Breast epithelium (tissue), 4 donors: ENCODE results near the gene SPHK2. TPM values are rescaled to one million over a fixed set of nuclear protein-coding genes. Genes with fewer than 3 reads are reported as not detected.

Source experiments
- DNase-seq, 2 donors: peaks; one replicate each; pipeline ENCODE4 v3.0.0-alpha.2; 2019; ENCODE audit warnings: low spot score in 2 of 2
- H3K27ac ChIP-seq, 2 donors: fragments of 200-600 bp; sonication (generic) in 1 of 2; one replicate each; pipeline ENCODE4 v1.5.1; 2016 to 2019; ENCODE audit warnings: mild to moderate bottlenecking in 1 of 2
- H3K27me3 ChIP-seq, 2 donors: fragments of 200-600 bp; sonication (generic) in 1 of 2; one replicate each; pipeline versions ENCODE4 v1.5.1 to v1.6.0; 2017 to 2019; ENCODE audit warnings: control low read depth in 1 of 2, mild to moderate bottlenecking in 1 of 2
- H3K36me3 ChIP-seq: fragments of 200-600 bp; one replicate; pipeline ENCODE4 v1.5.1; 2019
- H3K4me1 ChIP-seq, 2 donors: fragments of 200-600 bp; sonication (generic); one replicate each; pipeline ENCODE4 v1.5.1; 2016 to 2019; ENCODE audit warnings: control low read depth in 1 of 2
- H3K4me3 ChIP-seq, 3 donors: fragments of 200-600 bp; sonication (generic); 1 replicate in 2 of 3; 2 replicates in 1 of 3; pipeline ENCODE4 v1.5.1; 2016 to 2019; ENCODE audit warnings: mild to moderate bottlenecking in 3 of 3, moderate library complexity in 2 of 3
- H3K9me3 ChIP-seq, 2 donors: fragments of 200-600 bp; sonication (generic) in 1 of 2; one replicate each; pipeline ENCODE4 v1.5.1; 2016 to 2019; ENCODE audit warnings: control low read depth in 1 of 2
- CTCF ChIP-seq, 3 donors: fragments of 450-650 bp; IDR thresholded peaks; one replicate each; pipeline ENCODE4 v1.5.1; 2016 to 2017; ENCODE audit warnings: antibody characterized with exemption in 3 of 3, mild to moderate bottlenecking in 3 of 3, moderate library complexity in 3 of 3
- POLR2A ChIP-seq: fragments of 450-650 bp; IDR thresholded peaks from one replicate; pipeline ENCODE4 v1.6.1; 2016; ENCODE audit warnings: antibody characterized with exemption, mild to moderate bottlenecking, moderate library complexity
- POLR2AphosphoS5 ChIP-seq, 3 donors: sonication (generic); formaldehyde crosslinking; IDR thresholded peaks; one replicate each; pipeline ENCODE4 v1.6.1; 2017; ENCODE audit warnings: antibody characterized with exemption in 3 of 3
- intact Hi-C: fragments of 100-400 bp; cut with DNase I; formaldehyde crosslinking; loops from one replicate; pipeline ENCODE4 v1.15.1; 2023; ENCODE audit warnings: low total_unique reads
- total RNA-seq, 3 donors: library from RNA; depleted of rRNA; stranded (reverse); fragments of >200 nt; gene quantifications; one replicate each; pipeline ENCODE4 v1.1.0, GENCODE V29; 2016

Gene SPHK2
- total RNA-seq, 3 donors from 2014 or later: 7.4 to 10.8 (median 10.5) TPM

DNA sequence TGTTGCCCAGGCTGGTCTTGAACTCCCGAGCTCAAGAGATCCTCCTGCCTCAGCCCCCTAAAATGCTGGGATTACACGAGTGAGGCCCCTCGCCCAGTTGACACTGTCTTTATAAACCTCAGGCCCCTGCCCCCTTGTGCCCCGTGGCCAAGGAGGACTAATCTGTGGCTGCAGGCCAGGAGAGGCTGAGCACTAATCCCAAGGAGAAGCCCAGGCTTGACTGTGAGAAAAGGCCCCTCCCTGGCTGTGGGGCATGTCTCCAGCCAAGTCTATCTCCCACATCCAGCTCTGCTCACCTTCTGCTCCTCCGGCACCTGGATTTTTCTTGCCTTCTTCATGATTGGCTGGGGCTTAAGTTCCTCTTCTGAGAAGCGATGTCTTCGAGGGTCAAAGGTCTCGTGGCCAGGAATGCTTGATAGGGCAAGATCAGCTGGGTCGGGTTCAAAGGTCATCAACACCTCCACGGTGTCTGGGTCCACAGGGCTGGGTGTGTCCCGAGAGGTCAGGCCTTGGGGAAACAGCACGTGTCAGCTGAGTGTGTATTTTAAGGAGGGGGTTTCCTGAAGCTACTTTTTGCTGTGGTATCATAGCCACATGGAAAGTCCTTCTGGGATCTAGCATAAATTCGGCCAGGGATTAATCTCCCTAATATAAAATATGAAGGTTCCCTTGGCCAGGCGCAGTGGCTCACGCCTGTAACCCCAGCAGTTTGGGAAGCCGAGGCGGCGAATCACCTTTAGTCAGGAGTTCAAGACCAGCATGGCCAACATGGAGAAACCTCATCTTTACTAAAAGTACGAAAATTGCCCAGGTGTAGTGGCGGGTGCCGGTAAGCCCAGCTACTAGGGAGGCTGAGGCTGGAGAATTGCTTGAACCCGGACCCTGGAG lies 14.1 kb downstream of the SPHK2 start:
- no peak for DNase-seq
- peak overlapping the region in 2 of 3 donors; percentile 77 to 88 for H3K4me3 ChIP-seq

GRCh38 chr19:48634036-48634342 lies 14.7 kb downstream of the SPHK2 start:
- peak overlapping the region; percentile 63 to 88 (median 77) for H3K4me3 ChIP-seq
- H3K9me3 ChIP-seq: no peaks in the 10 kb centered on the region
- intact Hi-C loops: no loop called here
- H3K4me1 ChIP-seq: peaks cover 0 to 7% of the 10 kb centered on the region in 2 donors
- peak overlapping the region; percentile 99 for H3K27ac ChIP-seq
- H3K27me3 ChIP-seq: no peaks in the 10 kb centered on the region
- no peaks in the 10 kb centered on the region for H3K36me3 ChIP-seq
- TF ChIP-seq POLR2A: no peak
- no peak for TF ChIP-seq POLR2AphosphoS5 (IDR thresholded peaks at IDR 0.05)
- TF ChIP-seq CTCF (IDR thresholded peaks at IDR 0.05): no peak
- DNase-seq: no peak

More for the DNA sequence above, 14.1 kb downstream of the SPHK2 start:
- TF ChIP-seq POLR2A (no peak), CTCF (IDR thresholded peaks at IDR 0.05) (no peak), POLR2AphosphoS5 (IDR thresholded peaks at IDR 0.05) (no peak)
- Histone ChIP-seq H3K36me3 (no peaks in the 10 kb centered on the region), H3K4me1 (peaks cover 0 to 7% of the 10 kb centered on the region in 2 donors), H3K27me3 (no peaks in the 10 kb centered on the region), H3K27ac (peak overlapping the region; percentile 99), H3K9me3 (no peaks in the 10 kb centered on the region)
- intact Hi-C loops: no loop called here

DNA sequence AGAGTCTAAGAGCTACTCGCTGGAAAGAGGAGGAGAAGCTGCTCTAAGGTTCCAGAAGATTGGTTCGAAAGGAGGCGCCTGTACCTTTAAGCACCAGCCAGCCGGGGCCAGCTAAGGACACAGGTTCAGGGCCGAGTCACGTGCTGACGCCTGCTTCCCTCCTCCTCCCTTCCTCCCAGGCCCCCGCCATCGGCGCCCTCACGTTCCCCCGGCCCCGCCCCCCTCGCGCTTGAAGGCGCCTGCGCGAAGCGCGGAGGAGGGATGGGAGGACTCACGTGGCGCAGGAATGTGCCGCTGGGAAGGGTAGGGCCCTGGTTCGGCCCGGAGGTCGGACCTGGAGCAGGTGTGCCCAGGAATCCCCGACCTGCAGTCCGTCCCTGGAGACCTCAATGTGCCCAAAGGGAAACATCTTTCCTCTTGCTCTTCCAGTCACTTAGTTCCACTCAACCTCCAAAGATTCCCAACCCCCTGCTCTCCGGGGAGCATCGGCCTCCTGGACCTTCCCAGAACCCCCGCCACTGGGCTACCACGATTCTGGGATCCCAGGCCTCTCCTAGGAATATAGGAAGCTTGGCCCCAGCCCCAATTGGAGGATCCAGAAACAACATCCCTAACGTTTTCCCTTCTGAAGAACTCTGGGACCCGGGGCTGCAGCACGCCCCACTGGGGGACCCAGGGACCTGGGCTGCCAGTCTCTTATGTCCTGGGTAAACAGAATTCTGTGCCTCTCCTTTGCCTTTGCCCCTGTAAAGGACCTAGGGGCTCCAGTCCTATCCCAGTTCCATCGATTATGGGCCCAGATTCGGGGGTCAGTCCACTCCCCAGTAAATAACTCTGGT lies 15.3 kb downstream of the SPHK2 start:
- intact Hi-C loops: no loop called here
- peak overlapping the region; percentile 63 to 88 (median 77) for H3K4me3 ChIP-seq
- H3K27ac ChIP-seq: peak overlapping the region; percentile 99
- DNase-seq: peak; percentile 97 to 98
- H3K4me1 ChIP-seq: peaks cover 0 to 7% of the 10 kb centered on the region in 2 donors
- peak; percentile 53 for TF ChIP-seq POLR2A
- peak; percentile 77 to 93 (median 93) for TF ChIP-seq POLR2AphosphoS5 (IDR thresholded peaks at IDR 0.05)
- no peak for TF ChIP-seq CTCF (IDR thresholded peaks at IDR 0.05)
- no peaks in the 10 kb centered on the region for H3K36me3 ChIP-seq
- H3K27me3 ChIP-seq: no peaks in the 10 kb centered on the region
- no peaks in the 10 kb centered on the region for H3K9me3 ChIP-seq

- peak in 1 of 2 donors; percentile 83 for DNase-seq
- H3K9me3 ChIP-seq: no peaks in the 10 kb centered on the region
- H3K4me1 ChIP-seq: peaks cover 0 to 7% of the 10 kb centered on the region in 2 donors
- H3K27me3 ChIP-seq: no peaks in the 10 kb centered on the region
- intact Hi-C loops: no loop called here
- H3K36me3 ChIP-seq: no peaks in the 10 kb centered on the region
- H3K27ac ChIP-seq: peak overlapping the region; percentile 99
- TF ChIP-seq POLR2AphosphoS5 (IDR thresholded peaks at IDR 0.05) (peak in 1 of 3 donors; percentile 49), CTCF (IDR thresholded peaks at IDR 0.05) (no peak), POLR2A (no peak)
- H3K4me3 ChIP-seq: peak overlapping the region; percentile 63 to 88 (median 77)
Measured at GRCh38 chr19:48635263-48635965, 16.1 kb downstream of the SPHK2 start.
